ENCODE measurements around the gene CELSR2.

CELSR2 gene

GRCh38 chr1:109269212-109269980 lies 20.1 kb downstream of the CELSR2 start:
- H3K27me3 Mint-ChIP-seq = peaks cover 8% of the 10 kb centered on the region in 2 donors
- H3K4me3 Mint-ChIP-seq = no peak overlapping the region
- H3K9me3 Mint-ChIP-seq = no peaks in the 10 kb centered on the region
- H3K4me1 Mint-ChIP-seq = peaks cover 0 to 7% of the 10 kb centered on the region in 2 donors
- ATAC-seq (replicated peaks) (no peak), DNase-seq (no peak)
- no peak overlapping the region for H3K27ac Mint-ChIP-seq
- no peaks in the 10 kb centered on the region for H3K36me3 Mint-ChIP-seq

DNA sequence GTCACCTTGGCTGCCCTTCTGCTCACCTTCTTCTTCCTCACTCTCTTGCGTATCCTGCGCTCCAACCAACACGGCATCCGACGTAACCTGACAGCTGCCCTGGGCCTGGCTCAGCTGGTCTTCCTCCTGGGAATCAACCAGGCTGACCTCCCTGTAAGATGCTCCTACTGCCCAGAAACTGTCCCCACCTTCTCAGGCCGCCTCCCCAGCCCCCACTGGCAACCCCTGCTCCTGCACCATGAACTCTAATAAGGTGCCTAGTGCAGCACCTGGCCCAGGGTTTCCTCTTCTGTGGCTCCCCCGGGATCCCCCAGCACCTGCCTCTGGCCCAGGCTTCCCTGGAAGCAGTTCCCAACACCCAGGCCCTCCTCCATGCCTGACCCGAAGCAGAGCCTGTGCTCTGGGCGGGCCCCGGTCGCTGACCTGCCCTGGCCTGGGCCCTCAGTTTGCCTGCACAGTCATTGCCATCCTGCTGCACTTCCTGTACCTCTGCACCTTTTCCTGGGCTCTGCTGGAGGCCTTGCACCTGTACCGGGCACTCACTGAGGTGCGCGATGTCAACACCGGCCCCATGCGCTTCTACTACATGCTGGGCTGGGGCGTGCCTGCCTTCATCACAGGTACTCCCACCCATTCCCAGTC lies 20.8 kb downstream of the CELSR2 start:
- H3K27me3 Mint-ChIP-seq = peaks cover 10 to 12% of the 10 kb centered on the region in 2 donors
- ATAC-seq (replicated peaks) (no peak), DNase-seq (no peak)
- H3K4me3 Mint-ChIP-seq = no peak overlapping the region
- H3K9me3 Mint-ChIP-seq = no peaks in the 10 kb centered on the region
- no peak overlapping the region for H3K27ac Mint-ChIP-seq
- no peaks in the 10 kb centered on the region for H3K36me3 Mint-ChIP-seq
- peaks cover 0 to 7% of the 10 kb centered on the region in 2 donors for H3K4me1 Mint-ChIP-seq

DNA sequence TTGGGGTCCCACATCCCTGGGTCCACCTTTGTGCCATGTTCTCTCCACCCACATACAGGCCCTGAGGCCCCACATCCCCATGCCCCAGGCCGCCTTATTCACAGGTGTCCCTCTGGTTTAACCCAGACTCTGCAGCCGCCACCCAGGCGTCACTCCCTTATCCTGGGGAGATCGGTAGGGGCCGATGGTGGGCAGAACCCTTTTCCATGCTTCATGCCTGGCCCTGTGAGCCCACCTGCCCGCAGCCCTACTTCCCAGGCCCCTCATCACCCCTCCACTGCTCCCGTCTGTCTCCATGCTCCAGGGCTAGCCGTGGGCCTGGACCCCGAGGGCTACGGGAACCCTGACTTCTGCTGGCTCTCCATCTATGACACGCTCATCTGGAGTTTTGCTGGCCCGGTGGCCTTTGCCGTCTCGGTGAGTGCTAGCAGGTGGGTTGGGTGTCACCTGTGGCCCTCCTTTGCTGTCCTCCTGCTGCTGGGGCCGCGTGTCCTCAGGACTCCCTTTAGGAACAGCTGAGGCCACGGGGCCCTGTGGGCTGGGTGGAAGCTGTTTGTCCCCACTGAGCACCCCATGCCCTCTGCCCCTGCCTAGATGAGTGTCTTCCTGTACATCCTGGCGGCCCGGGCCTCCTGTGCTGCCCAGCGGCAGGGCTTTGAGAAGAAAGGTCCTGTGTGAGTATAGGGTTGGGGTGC lies 21.4 kb downstream of the CELSR2 start:
- ATAC-seq (replicated peaks) (no peak), DNase-seq (no peak)
- Mint-ChIP-seq H3K4me3 (no peak overlapping the region), H3K4me1 (peaks cover 0 to 7% of the 10 kb centered on the region in 2 donors), H3K27me3 (peaks cover 10 to 19% of the 10 kb centered on the region in 2 donors), H3K27ac (no peak overlapping the region), H3K9me3 (no peaks in the 10 kb centered on the region), H3K36me3 (no peaks in the 10 kb centered on the region)

DNA sequence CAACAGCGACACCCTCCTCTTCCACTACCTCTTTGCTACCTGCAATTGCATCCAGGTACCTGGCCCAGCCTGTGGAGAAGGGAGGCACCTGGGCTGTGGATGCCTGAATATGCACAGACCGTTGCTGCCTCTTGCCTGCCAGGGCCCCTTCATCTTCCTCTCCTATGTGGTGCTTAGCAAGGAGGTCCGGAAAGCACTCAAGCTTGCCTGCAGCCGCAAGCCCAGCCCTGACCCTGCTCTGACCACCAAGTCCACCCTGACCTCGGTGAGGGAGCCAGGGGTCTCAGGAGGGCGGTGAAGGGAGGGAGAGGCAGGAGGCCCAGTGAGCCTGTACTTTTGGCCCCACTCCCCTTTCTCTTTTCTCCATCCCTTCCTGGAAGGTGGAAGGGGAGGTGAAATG lies 22.1 kb downstream of the CELSR2 start:
- ATAC-seq (replicated peaks) (no peak), DNase-seq (no peak)
- no peaks in the 10 kb centered on the region for H3K9me3 Mint-ChIP-seq
- H3K27ac Mint-ChIP-seq = no peak overlapping the region
- no peaks in the 10 kb centered on the region for H3K36me3 Mint-ChIP-seq
- H3K4me3 Mint-ChIP-seq = no peak overlapping the region
- H3K27me3 Mint-ChIP-seq = peaks cover 10 to 21% of the 10 kb centered on the region in 2 donors
- H3K4me1 Mint-ChIP-seq = peaks cover 0 to 7% of the 10 kb centered on the region in 2 donors

GRCh38 chr1:109272021-109272799 lies 22.9 kb downstream of the CELSR2 start:
- ATAC-seq (replicated peaks) (no peak), DNase-seq (no peak)
- H3K4me3 Mint-ChIP-seq = no peak overlapping the region
- H3K27me3 Mint-ChIP-seq = peaks cover 10 to 21% of the 10 kb centered on the region in 2 donors
- no peaks in the 10 kb centered on the region for H3K9me3 Mint-ChIP-seq
- H3K4me1 Mint-ChIP-seq = peaks cover 3 to 8% of the 10 kb centered on the region in 2 donors
- H3K36me3 Mint-ChIP-seq = no peaks in the 10 kb centered on the region
- no peak overlapping the region for H3K27ac Mint-ChIP-seq

GRCh38 chr1:109272831-109273547 lies 23.6 kb downstream of the CELSR2 start:
- DNase-seq = no peak
- H3K36me3 Mint-ChIP-seq = no peaks in the 10 kb centered on the region

GRCh38 chr1:109273570-109274288 lies 24.4 kb downstream of the CELSR2 start:
- Mint-ChIP-seq H3K4me3 (no peak overlapping the region), H3K27ac (no peak overlapping the region)
- no peak for ATAC-seq (replicated peaks)

More at GRCh38 chr1:109272831-109273547, 23.6 kb downstream of the CELSR2 start:
- peaks cover 5 to 7% of the 10 kb centered on the region in 2 donors for H3K4me1 Mint-ChIP-seq
- ATAC-seq (replicated peaks) = no peak
- H3K9me3 Mint-ChIP-seq = no peaks in the 10 kb centered on the region
- no peak overlapping the region for H3K27ac Mint-ChIP-seq
- peaks cover 10 to 21% of the 10 kb centered on the region in 2 donors for H3K27me3 Mint-ChIP-seq
- no peak overlapping the region for H3K4me3 Mint-ChIP-seq

DNA sequence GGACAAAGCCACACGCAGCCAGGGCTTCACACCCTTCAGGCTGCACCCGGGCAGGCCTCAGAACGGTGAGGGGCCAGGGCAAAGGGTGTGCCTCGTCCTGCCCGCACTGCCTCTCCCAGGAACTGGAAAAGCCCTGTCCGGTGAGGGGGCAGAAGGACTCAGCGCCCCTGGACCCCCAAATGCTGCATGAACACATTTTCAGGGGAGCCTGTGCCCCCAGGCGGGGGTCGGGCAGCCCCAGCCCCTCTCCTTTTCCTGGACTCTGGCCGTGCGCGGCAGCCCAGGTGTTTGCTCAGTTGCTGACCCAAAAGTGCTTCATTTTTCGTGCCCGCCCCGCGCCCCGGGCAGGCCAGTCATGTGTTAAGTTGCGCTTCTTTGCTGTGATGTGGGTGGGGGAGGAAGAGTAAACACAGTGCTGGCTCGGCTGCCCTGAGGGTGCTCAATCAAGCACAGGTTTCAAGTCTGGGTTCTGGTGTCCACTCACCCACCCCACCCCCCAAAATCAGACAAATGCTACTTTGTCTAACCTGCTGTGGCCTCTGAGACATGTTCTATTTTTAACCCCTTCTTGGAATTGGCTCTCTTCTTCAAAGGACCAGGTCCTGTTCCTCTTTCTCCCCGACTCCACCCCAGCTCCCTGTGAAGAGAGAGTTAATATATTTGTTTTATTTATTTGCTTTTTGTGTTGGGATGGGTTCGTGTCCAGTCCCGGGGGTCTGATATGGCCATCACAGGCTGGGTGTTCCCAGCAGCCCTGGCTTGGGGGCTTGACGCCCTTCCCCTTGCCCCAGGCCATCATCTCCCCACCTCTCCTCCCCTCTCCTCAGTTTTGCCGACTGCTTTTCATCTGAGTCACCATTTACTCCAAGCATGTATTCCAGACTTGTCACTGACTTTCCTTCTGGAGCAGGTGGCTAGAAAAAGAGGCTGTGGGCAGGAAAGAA lies 25.5 kb downstream of the CELSR2 start:
- Mint-ChIP-seq H3K27ac (no peak overlapping the region), H3K36me3 (no peaks in the 10 kb centered on the region), H3K27me3 (peaks cover 10 to 21% of the 10 kb centered on the region in 2 donors), H3K4me1 (peaks cover 5 to 7% of the 10 kb centered on the region in 2 donors), H3K9me3 (no peaks in the 10 kb centered on the region), H3K4me3 (no peak overlapping the region)
- DNase-seq (no peak), ATAC-seq (replicated peaks) (peak in 1 of 2 donors; percentile 39)

More at GRCh38 chr1:109273570-109274288, 24.4 kb downstream of the CELSR2 start:
- Mint-ChIP-seq H3K4me1 (peaks cover 5 to 7% of the 10 kb centered on the region in 2 donors), H3K27me3 (peaks cover 10 to 21% of the 10 kb centered on the region in 2 donors), H3K9me3 (no peaks in the 10 kb centered on the region), H3K36me3 (no peaks in the 10 kb centered on the region)
- DNase-seq = no peak

DNA sequence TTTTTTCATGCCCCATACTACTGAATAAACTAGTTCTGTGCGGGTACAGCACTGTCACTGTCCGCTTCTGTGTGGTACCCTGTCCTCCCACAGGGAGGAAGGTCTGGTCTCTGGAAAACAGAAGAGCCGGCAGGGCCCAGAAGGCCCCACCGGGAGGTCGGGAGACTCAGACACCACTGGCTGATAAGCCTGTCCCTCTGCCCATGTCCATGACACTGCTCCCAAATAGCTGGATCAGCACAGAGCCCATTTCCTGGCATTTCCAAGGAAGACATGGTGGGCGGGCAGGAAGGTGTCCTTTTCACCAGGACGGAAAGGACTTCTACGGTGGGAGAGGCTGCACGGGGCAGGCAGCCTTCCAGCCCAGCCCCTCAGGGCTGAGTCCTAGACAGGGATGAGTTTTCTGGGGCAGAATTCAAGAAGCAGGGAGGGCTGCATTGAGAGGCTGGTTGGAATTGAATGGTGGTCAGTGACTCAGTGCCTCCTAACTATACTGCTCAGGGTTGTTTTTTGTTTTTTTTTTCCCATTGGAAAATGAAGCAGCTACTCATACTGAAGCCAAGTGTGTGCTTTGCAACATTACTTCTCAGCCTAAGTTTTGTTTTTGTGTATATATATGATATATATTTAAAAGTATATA lies 26.5 kb downstream of the CELSR2 start:
- Mint-ChIP-seq H3K36me3 (no peaks in the 10 kb centered on the region), H3K27ac (peak overlapping the region; percentile 25), H3K4me3 (no peak overlapping the region), H3K27me3 (peaks cover 10 to 21% of the 10 kb centered on the region in 2 donors), H3K4me1 (peaks cover 5 to 7% of the 10 kb centered on the region in 2 donors), H3K9me3 (no peaks in the 10 kb centered on the region)
- ATAC-seq (replicated peaks) (no peak), DNase-seq (no peak)

- no peaks in the 10 kb centered on the region for H3K9me3 Mint-ChIP-seq
- peak; percentile 58 for DNase-seq
- no peak overlapping the region for H3K4me3 Mint-ChIP-seq
- no peaks in the 10 kb centered on the region for H3K36me3 Mint-ChIP-seq
- peaks cover 7 to 17% of the 10 kb centered on the region in 2 donors for H3K4me1 Mint-ChIP-seq
- no peak overlapping the region for H3K27ac Mint-ChIP-seq
- ATAC-seq (replicated peaks) = peak; percentile 86 to 89
- H3K27me3 Mint-ChIP-seq = peaks cover 10 to 21% of the 10 kb centered on the region in 2 donors
Observed at GRCh38 chr1:109277434-109278204, 28.3 kb downstream of the CELSR2 start.

DNA sequence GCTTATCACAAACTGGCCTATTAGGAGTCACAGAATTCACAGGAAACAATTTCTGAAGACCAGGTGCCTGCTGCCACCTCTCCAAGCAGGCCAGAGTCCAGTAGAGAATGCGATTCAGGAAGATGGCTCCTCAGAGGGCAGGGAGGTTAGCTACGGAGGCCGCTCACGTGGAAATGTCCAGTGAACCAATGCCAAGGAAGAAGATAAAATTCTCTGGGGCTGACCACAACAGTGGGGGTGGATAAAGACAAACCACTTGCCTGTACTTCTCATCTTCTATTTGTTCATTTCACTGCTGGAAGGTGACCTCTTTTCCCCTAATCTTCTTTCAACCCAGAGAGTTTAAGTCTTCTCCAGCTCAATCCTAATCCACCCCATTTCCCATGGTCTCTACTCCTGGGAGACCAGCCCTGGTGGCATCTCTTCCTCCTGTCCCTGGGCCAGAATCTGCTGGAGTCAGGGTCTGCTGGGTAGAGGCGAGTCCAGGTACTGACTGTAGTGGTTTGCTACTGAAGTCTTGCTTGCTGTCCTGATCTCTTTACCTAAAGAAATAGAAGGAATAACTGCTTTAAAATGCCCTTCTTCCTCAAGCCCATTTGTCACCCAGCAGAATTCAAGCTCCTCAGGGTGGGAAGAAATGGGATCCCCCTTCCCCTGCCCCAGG lies 30.4 kb downstream of the CELSR2 start:
- Mint-ChIP-seq H3K27ac (no peak overlapping the region), H3K36me3 (no peaks in the 10 kb centered on the region), H3K4me1 (peaks cover 4 to 30% of the 10 kb centered on the region in 2 donors), H3K9me3 (no peaks in the 10 kb centered on the region), H3K4me3 (no peak overlapping the region), H3K27me3 (peaks cover 5 to 16% of the 10 kb centered on the region in 2 donors)
- DNase-seq (no peak), ATAC-seq (replicated peaks) (no peak)

Measured in stimulated activated naive B cell treated with anti-CD40 and anti-IgM and Interleukin-4, amounts not matched to agents 10 μg/mL and 1 μg/mL and 100 μg/mL, for 72 hours (primary cell).